ENCODE results near the gene AGBL3. TPM values are rescaled to one million over a fixed set of nuclear protein-coding genes. Genes with fewer than 3 reads are reported as not detected.

Gene AGBL3
- total RNA-seq, 3 donors from 2014 or later (not counting 1 experiment from before 2014, with no cell fraction given): 0.99 to 2.3 (median 1.4) TPM

- Histone ChIP-seq H3K9me3 (ENCODE audit: control insufficient read depth, insufficient read depth, low read length) (no peaks in the 10 kb centered on the region), H3K4me3 (ENCODE audit: low read length) (no peak overlapping the region), H3K27me3 (ENCODE audit: control insufficient read depth, insufficient read depth, low read length) (no peaks in the 10 kb centered on the region), H3K36me3 (ENCODE audit: control insufficient read depth, insufficient read depth, low read length) (peaks cover 8% of the 10 kb centered on the region), H3K27ac (ENCODE audit: low read length) (no peak overlapping the region), H3K4me1 (ENCODE audit: control insufficient read depth, insufficient read depth, low read length) (no peaks in the 10 kb centered on the region)
- Mint-ChIP-seq H3K27ac (no peak overlapping the region), H3K4me3 (no peak overlapping the region), H3K4me1 (peaks cover 5 to 6% of the 10 kb centered on the region in 2 donors), H3K36me3 (peaks cover 7% of the 10 kb centered on the region), H3K27me3 (ENCODE audit: low read depth in 2 of 2) (no peaks in the 10 kb centered on the region), H3K9me3 (no peaks in the 10 kb centered on the region)
- WGBS (ENCODE audit: insufficient coverage): 100% methylated on average over 3 of the region's 3 CpGs
- TF ChIP-seq CTCF (IDR thresholded peaks at IDR 0.05): no peak
- DNase-seq: no peak
- intact Hi-C loops (cut with micrococcal nuclease): no loop called here
- no peak for ATAC-seq
These were observed 11.0 kb downstream of the AGBL3 start for GRCh38 chr7:134997214-134997885.

- Histone ChIP-seq H3K4me1 (ENCODE audit: control insufficient read depth, insufficient read depth, low read length) (no peaks in the 10 kb centered on the region), H3K9me3 (ENCODE audit: control insufficient read depth, insufficient read depth, low read length) (no peaks in the 10 kb centered on the region), H3K27me3 (ENCODE audit: control insufficient read depth, insufficient read depth, low read length) (no peaks in the 10 kb centered on the region), H3K36me3 (ENCODE audit: control insufficient read depth, insufficient read depth, low read length) (peaks cover 8% of the 10 kb centered on the region), H3K27ac (ENCODE audit: low read length) (no peak overlapping the region), H3K4me3 (ENCODE audit: low read length) (no peak overlapping the region)
- intact Hi-C loops (cut with micrococcal nuclease): no loop called here
- no peaks in the 10 kb centered on the region for H3K4me1 Mint-ChIP-seq
- TF ChIP-seq CTCF (IDR thresholded peaks at IDR 0.05): no peak
- no peak overlapping the region for H3K4me3 Mint-ChIP-seq
- WGBS (ENCODE audit: insufficient coverage): 100% methylated on average over 3 of the region's 3 CpGs
- DNase-seq (no peak), ATAC-seq (no peak)
- no peak overlapping the region for H3K27ac Mint-ChIP-seq
- no peaks in the 10 kb centered on the region for H3K9me3 Mint-ChIP-seq
- H3K27me3 Mint-ChIP-seq (ENCODE audit: low read depth in 2 of 2): no peaks in the 10 kb centered on the region
- H3K36me3 Mint-ChIP-seq: peaks cover 7% of the 10 kb centered on the region
These were observed 12.8 kb downstream of the AGBL3 start for GRCh38 chr7:134999136-134999535.

GRCh38 chr7:135001390-135002165 lies 15.3 kb downstream of the AGBL3 start:
- H3K4me3 ChIP-seq (ENCODE audit: low read length): no peak overlapping the region
- no peaks in the 10 kb centered on the region for H3K4me1 ChIP-seq (ENCODE audit: control insufficient read depth, insufficient read depth, low read length)
- intact Hi-C loops (cut with micrococcal nuclease): no loop called here
- peaks cover 7% of the 10 kb centered on the region for H3K36me3 Mint-ChIP-seq
- 94% methylated on average over 1 of the region's 1 CpG for WGBS (ENCODE audit: insufficient coverage)
- H3K36me3 ChIP-seq (ENCODE audit: control insufficient read depth, insufficient read depth, low read length): no peaks in the 10 kb centered on the region
- H3K27ac ChIP-seq (ENCODE audit: low read length): no peak overlapping the region
- ATAC-seq (no peak), DNase-seq (no peak)
- no peaks in the 10 kb centered on the region for H3K4me1 Mint-ChIP-seq
- H3K9me3 Mint-ChIP-seq: no peaks in the 10 kb centered on the region
- no peaks in the 10 kb centered on the region for H3K9me3 ChIP-seq (ENCODE audit: control insufficient read depth, insufficient read depth, low read length)
- H3K27me3 Mint-ChIP-seq (ENCODE audit: low read depth in 2 of 2): no peaks in the 10 kb centered on the region
- H3K27me3 ChIP-seq (ENCODE audit: control insufficient read depth, insufficient read depth, low read length): peaks cover 2% of the 10 kb centered on the region
- TF ChIP-seq CTCF (IDR thresholded peaks at IDR 0.05): no peak
- H3K4me3 Mint-ChIP-seq: no peak overlapping the region
- H3K27ac Mint-ChIP-seq: no peak overlapping the region

All from natural killer cell (primary cell).